Measurements from ENCODE around the gene NR2F2. TPM values are rescaled to one million over a fixed set of nuclear protein-coding genes. Genes with fewer than 3 reads are reported as not detected.

NR2F2 gene
- total and polyA plus RNA-seq, 2 of the 13 experiments (the other 11 are each of a cell fraction or from before 2014, with no cell fraction given) = 3.5 to 4.7 TPM

DNA sequence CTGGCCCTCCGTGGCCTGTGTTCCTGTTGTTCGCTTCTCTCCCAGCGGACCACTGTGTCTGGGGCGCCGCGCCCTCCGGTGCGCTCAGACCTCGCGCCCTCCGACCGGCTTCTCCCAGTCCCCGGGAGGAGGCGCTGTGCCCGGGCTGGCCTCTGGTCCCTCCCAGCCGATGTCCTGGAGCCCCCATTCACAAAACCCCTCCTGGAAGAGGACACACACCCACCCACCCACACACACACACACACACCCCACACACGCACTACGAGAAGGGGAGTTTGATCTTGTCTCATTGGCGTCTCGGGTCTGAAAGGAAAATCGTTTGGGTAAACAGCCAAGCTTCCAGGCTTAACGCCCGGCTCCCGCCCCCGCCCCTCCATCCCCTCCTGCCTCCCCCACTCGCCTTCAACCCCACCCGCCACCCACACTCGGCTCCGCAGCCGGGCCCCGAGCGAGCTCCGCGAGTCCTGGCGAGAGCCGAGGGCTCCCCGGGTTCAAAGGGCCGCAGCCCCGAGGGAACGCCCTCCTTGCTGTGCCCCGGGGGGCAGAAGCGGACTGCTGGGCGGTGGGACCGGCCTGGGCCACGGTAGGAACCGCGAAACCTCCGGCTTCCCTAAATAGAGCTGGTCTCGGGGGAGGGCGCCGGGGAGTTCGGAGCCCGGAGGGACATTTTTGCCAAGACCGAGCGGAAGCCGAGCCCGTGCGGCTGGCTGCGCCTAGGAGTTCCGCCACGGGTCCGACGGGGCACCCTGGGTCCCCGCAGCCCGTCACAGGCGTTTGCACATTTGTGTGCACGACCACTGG is 23.6 kb downstream of the NR2F2 start (continued):
- TF ChIP-seq SMAD9 (CRISPR knock-in tag; IDR thresholded peaks at IDR 0.05) (no peak), ZFP90 (CRISPR knock-in tag; IDR thresholded peaks at IDR 0.05; ENCODE audit: borderline replicate concordance) (no peak), ZFY (CRISPR knock-in tag; IDR thresholded peaks at IDR 0.05) (peak; percentile 39; the same call in 1 of the 2 replicates), IRF2 (CRISPR knock-in tag; IDR thresholded peaks at IDR 0.05) (0 out of 2 replicates have a peak, but pooled peaks have one; percentile 8), KLF6 (CRISPR knock-in tag; IDR thresholded peaks at IDR 0.05) (no peak), HDAC2 (CRISPR knock-in tag; IDR thresholded peaks at IDR 0.05) (peak; percentile 24; the same call in 1 of the 2 replicates), ARID2 (CRISPR knock-in tag; IDR thresholded peaks at IDR 0.05; ENCODE audit: borderline replicate concordance) (no peak), POLR2A (IDR thresholded peaks at IDR 0.05; ENCODE audit: insufficient read depth in 1 of 2, low read depth in 2 of 2, low read length in 2 of 2) (no peak), IKZF4 (CRISPR knock-in tag; IDR thresholded peaks at IDR 0.05; ENCODE audit: borderline replicate concordance, low read depth, not compliant biosample characterization) (no peak), KAT7 (CRISPR knock-in tag; IDR thresholded peaks at IDR 0.05; ENCODE audit: borderline replicate concordance) (0 out of 2 replicates have a peak, but pooled peaks have one; percentile 29), NFYC (CRISPR knock-in tag; IDR thresholded peaks at IDR 0.05) (no peak), ZNF3 (CRISPR knock-in tag; IDR thresholded peaks at IDR 0.05) (no peak), ZMYM4 (CRISPR knock-in tag; IDR thresholded peaks at IDR 0.05) (peak; percentile 40; the same call in 1 of the 2 replicates), KDM4B (CRISPR knock-in tag; IDR thresholded peaks at IDR 0.05) (no peak), GABPB1 (CRISPR knock-in tag; IDR thresholded peaks at IDR 0.05) (peak; percentile 51; the same call in 1 of the 2 replicates), KMT2A (CRISPR knock-in tag; IDR thresholded peaks at IDR 0.05) (peak; percentile 42; the same call in 1 of the 2 replicates), PAX8 (CRISPR knock-in tag; IDR thresholded peaks at IDR 0.05; ENCODE audit: borderline replicate concordance) (no peak), TEAD2 (CRISPR knock-in tag; IDR thresholded peaks at IDR 0.05) (no peak), CHD4 (IDR thresholded peaks at IDR 0.05; ENCODE audit: borderline replicate concordance, low read length) (no peak), ZBTB1 (CRISPR knock-in tag; IDR thresholded peaks at IDR 0.05; ENCODE audit: borderline replicate concordance) (no peak), CEBPG (CRISPR knock-in tag; IDR thresholded peaks at IDR 0.05) (no peak), FOSL1 (CRISPR knock-in tag; IDR thresholded peaks at IDR 0.05; ENCODE audit: borderline replicate concordance) (no peak), SP4 (CRISPR knock-in tag; IDR thresholded peaks at IDR 0.05) (no peak), MTA1 (CRISPR knock-in tag; IDR thresholded peaks at IDR 0.05; ENCODE audit: borderline replicate concordance) (peak; percentile 56; the same call in 1 of the 2 replicates)
- TF ChIP-seq, protein P1, sequence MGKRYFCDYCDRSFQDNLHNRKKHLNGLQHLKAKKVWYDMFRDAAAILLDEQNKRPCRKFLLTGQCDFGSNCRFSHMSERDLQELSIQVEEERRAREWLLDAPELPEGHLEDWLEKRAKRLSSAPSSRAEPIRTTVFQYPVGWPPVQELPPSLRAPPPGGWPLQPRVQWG (CRISPR knock-in tag; IDR thresholded peaks at IDR 0.05; ENCODE audit: borderline replicate concordance, low read depth) = no peak
- TF ChIP-seq, protein P2, sequence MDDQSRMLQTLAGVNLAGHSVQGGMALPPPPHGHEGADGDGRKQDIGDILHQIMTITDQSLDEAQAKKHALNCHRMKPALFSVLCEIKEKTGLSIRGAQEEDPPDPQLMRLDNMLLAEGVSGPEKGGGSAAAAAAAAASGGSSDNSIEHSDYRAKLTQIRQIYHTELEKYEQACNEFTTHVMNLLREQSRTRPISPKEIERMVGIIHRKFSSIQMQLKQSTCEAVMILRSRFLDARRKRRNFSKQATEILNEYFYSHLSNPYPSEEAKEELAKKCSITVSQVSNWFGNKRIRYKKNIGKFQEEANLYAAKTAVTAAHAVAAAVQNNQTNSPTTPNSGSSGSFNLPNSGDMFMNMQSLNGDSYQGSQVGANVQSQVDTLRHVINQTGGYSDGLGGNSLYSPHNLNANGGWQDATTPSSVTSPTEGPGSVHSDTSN (CRISPR knock-in tag; IDR thresholded peaks at IDR 0.05; ENCODE audit: borderline replicate concordance) = no peak
- TF ChIP-seq, protein P3, sequence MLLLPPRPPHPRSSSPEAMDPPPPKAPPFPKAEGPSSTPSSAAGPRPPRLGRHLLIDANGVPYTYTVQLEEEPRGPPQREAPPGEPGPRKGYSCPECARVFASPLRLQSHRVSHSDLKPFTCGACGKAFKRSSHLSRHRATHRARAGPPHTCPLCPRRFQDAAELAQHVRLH (CRISPR knock-in tag; IDR thresholded peaks at IDR 0.05; ENCODE audit: borderline replicate concordance, low read depth) = no peak
- TF ChIP-seq, protein P4, sequence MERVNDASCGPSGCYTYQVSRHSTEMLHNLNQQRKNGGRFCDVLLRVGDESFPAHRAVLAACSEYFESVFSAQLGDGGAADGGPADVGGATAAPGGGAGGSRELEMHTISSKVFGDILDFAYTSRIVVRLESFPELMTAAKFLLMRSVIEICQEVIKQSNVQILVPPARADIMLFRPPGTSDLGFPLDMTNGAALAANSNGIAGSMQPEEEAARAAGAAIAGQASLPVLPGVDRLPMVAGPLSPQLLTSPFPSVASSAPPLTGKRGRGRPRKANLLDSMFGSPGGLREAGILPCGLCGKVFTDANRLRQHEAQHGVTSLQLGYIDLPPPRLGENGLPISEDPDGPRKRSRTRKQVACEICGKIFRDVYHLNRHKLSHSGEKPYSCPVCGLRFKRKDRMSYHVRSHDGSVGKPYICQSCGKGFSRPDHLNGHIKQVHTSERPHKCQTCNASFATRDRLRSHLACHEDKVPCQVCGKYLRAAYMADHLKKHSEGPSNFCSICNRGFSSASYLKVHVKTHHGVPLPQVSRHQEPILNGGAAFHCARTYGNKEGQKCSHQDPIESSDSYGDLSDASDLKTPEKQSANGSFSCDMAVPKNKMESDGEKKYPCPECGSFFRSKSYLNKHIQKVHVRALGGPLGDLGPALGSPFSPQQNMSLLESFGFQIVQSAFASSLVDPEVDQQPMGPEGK (CRISPR knock-in tag; IDR thresholded peaks at IDR 0.05) = peak; percentile 33
